DMS 273 (cell line): ENCODE results near the gene NLE1.
A peak's percentile ranks its signal among the peaks of the same experiment; 100 is the strongest.

Source experiments
- DNase-seq: peaks from one replicate; lab custom pipeline; 2025; ENCODE audit not compliant: unreplicated experiment; lab: John Stamatoyannopoulos, UW

Gene NLE1

DNA sequence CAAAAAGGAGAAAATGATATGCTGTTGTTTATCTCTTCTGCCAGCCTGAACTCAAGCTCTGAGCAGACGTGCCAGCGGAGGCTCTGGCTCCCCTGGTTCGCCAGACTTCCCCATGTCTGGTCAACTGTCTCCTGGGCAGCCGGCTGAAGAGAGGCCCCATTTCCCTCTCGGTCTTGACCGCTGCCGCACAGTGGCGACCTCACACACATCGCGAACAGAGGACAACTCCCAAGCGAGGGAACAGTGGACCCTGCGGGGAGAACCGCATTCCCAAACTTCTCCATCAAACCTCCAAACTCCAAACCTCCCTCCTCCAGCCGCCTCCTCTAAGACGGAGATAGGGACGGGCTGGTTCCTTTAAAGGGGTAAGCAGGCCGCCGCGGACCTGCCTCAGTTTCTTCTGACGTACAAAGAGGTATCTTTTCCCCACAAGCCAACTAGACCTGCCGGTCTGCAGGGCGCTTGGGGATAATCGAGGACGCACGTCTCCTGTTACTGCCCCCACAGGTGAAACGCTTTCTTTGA is 53.7 kb downstream of the NLE1 start:
- DNase-seq = peak; percentile 53

DNA sequence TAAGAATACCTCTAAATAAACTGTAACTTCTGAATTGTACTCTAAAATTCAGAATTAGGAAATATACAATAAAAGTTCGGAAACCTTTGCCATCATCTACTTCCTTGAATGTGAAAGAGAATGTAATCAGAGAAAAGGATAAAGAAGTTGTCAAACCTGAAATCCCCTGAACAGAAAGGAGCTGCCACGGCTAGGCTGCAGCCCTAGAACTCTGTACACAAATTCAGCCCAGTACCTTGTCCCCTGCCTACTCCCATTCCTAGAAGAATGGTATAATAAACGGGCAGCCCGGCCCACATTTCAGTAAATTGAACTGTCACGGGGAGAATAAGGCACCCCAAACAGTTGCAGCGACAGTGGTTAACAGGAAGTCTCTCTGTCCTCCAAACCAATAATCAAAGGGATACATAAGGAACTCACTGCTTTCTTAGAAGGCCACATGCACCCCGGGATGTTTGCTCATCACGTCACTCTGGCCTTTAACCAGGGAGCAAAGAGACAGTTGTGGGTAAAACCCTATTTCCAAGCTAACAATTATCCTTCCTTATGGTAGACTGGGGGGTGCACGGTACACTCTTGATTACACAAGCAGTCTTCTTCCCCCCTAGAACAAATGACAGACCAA is 54.3 kb downstream of the NLE1 start:
- no peak for DNase-seq

DNA sequence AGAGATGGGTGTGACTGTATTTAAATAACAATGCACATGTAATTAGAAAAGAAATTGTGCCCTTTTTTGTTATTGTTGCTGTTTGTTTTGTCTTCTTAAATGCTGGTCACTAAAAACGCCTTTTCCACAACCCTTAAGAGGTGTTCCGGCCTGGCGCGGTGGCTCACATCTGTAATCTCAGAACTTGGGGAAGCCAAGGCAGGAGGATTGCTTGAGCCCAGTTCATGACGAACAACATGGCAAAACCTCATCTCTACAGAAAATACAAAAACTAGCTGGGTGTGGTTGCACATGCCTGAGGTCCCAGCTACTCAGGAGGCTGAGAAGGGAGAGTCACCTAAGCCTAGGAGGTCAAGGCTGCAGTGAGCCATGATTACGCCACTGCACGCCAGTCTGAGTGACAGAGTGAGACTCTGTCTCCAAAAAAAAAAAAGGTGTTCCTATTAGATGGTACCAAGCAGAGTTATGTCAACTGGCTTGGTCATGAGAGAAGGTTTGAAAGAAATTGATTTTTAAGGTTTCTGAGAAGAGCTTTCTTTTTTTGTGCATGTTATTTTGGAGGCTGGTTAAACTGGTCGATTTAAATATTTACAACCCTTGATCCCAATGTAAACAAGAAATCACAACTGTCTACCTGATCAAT is 55.1 kb downstream of the NLE1 start:
- DNase-seq = no peak

GRCh38 chr17:35086164-35086563 is 55.9 kb downstream of the NLE1 start:
- no peak for DNase-seq

- no peak for DNase-seq
These were observed 57.1 kb downstream of the NLE1 start for GRCh38 chr17:35084987-35085386.

- no peak for DNase-seq
These were observed 59.0 kb downstream of the NLE1 start for GRCh38 chr17:35083071-35083470.

DNA sequence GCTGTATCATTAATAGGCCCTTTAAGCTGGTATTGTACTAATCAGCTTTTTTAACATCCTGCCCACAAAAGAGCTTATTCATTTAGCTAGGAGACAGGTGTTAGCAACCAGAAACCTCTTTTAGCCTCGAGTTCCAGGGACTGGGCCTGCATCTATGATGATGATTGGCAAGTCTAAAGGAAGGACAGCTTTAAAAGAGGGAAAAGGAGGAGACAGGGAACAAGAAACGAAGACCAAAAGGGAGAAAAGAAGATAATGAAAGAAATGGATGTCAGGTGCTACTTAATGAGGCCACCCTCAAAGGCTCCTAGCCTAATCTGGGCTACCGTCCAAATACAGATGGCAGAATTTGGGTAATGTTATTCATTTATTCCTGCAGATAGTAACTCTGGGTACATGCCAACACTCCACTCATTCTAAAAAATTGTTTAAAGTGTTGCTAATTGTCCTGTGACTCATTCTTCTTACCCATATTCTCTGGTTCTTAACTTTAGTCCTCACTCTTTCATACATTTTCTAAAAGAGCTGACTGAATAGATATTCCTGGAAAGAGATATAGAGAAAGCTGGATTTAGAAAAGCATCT is 59.9 kb downstream of the NLE1 start:
- DNase-seq = peak; percentile 92

DNA sequence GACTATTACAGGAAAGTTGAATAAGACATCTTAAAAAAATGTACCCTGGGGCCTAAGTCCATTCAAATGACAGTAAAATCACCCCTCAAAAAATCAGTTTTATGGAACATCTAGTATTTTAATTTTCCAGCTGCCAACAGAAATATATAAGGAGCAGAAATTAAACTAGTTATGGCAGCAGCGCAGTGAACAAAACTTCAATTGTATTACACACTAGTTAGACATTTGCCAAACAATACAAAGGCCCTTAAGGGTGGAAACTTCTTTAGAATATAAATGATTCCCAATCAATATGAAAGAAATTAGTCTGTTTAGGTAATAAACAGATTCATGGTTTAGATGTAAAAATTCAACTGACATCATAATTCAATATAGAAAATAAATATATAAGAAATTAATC is 60.5 kb downstream of the NLE1 start:
- DNase-seq = no peak

GRCh38 chr17:35080536-35080935 is 61.6 kb downstream of the NLE1 start:
- no peak for DNase-seq

DNA sequence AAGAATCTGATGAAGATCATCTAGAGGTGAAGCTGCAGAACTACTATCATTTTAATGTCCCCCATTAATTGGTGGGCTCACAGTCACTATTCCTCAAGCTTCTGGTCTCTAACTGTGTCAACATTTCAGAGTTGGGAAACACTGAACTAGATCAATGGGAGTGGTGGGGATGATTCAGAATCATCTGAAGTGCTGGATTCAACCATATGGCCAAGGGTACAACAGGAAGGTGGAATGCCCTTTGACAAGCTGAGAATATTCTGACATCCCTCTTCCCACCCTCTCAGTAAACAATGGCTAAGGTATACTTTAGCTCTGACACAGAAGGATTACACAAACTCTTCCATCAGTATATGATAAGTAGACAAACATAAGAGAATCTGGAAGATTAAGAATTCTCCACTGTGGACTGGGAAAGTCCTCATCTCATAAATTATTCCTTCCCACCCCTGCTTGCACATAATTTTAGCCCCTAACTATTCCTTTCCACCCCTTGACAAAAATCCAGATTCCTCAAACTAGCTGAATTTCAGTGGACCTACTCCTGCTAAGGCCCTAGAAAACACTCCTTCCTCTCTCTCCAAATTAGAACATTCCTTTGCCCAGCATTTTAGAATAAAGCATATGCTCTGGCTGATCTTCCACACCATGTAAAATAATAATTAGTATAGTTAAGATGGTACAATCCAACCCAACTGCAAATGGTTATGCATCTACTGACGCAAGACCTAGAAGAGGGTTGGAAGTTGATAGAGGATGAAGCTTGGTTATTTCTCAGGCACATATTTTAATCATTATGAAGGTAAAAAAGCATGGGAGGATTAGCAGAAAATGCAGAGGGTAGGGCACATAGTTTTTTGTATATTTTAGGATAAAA is 62.3 kb downstream of the NLE1 start:
- no peak for DNase-seq
